BE2C (cell line): ENCODE measurements around the gene TSHZ1.

Experiments
- DNase-seq: peaks from one replicate; pipeline ENCODE4 v3.0.0-alpha.2; 2020
- H3K27me3 ChIP-seq: fragments of 250-450 bp; sonication (Bioruptor Pico); 2 replicates; pipeline ENCODE4 v1.5.1; 2020; ENCODE audit warnings: mild to moderate bottlenecking
- H3K36me3 ChIP-seq: fragments of 250-450 bp; sonication (Bioruptor Pico); 2 replicates; pipeline ENCODE4 v1.5.1; 2020; ENCODE audit warnings: mild to moderate bottlenecking
- H3K4me1 ChIP-seq: fragments of 250-450 bp; sonication (Bioruptor Pico); 2 replicates; pipeline ENCODE4 v1.5.1; 2020
- H3K4me3 ChIP-seq: 2 replicates; pipeline ENCODE4 v1.5.1; 2011; ENCODE audit warnings: low read depth, low read length
- H3K9me3 ChIP-seq: fragments of 250-450 bp; sonication (Bioruptor Pico); 2 replicates; pipeline ENCODE4 v1.5.1; 2020
- CTCF ChIP-seq: IDR thresholded peaks from 2 replicates; pipeline ENCODE4 v1.5.1; 2012; ENCODE audit warnings: mild to moderate bottlenecking, low read depth, low read length

Gene TSHZ1

GRCh38 chr18:75249672-75250470 lies 39.3 kb downstream of the TSHZ1 start:
- Histone ChIP-seq H3K27me3 (no peaks in the 10 kb centered on the region), H3K9me3 (no peaks in the 10 kb centered on the region), H3K36me3 (no peaks in the 10 kb centered on the region), H3K4me3 (no peak overlapping the region), H3K4me1 (peaks cover 5% of the 10 kb centered on the region; the same call in 1 of the 2 replicates)
- TF ChIP-seq CTCF, result no peak
- DNase-seq, result no peak

GRCh38 chr18:75250471-75250821 lies 39.8 kb downstream of the TSHZ1 start:
- Histone ChIP-seq H3K4me1 (peaks cover 5% of the 10 kb centered on the region; the same call in 1 of the 2 replicates), H3K4me3 (no peak overlapping the region), H3K27me3 (no peaks in the 10 kb centered on the region), H3K9me3 (no peaks in the 10 kb centered on the region), H3K36me3 (no peaks in the 10 kb centered on the region)
- TF ChIP-seq CTCF, result no peak
- DNase-seq, result no peak

GRCh38 chr18:75251466-75251865 lies 40.9 kb downstream of the TSHZ1 start:
- no peaks in the 10 kb centered on the region for H3K27me3 ChIP-seq
- no peak overlapping the region for H3K4me3 ChIP-seq
- H3K9me3 ChIP-seq, result no peaks in the 10 kb centered on the region
- H3K4me1 ChIP-seq, result no peaks in the 10 kb centered on the region
- TF ChIP-seq CTCF, result no peak
- DNase-seq, result no peak
- no peaks in the 10 kb centered on the region for H3K36me3 ChIP-seq

GRCh38 chr18:75252136-75252535 lies 41.5 kb downstream of the TSHZ1 start:
- no peak overlapping the region for H3K4me3 ChIP-seq
- no peaks in the 10 kb centered on the region for H3K4me1 ChIP-seq
- no peak for TF ChIP-seq CTCF
- no peaks in the 10 kb centered on the region for H3K27me3 ChIP-seq
- DNase-seq, result no peak
- no peaks in the 10 kb centered on the region for H3K9me3 ChIP-seq
- H3K36me3 ChIP-seq, result no peaks in the 10 kb centered on the region

GRCh38 chr18:75253043-75253442 lies 42.4 kb downstream of the TSHZ1 start:
- no peaks in the 10 kb centered on the region for H3K27me3 ChIP-seq
- no peak for TF ChIP-seq CTCF
- no peak overlapping the region for H3K4me3 ChIP-seq
- no peaks in the 10 kb centered on the region for H3K9me3 ChIP-seq
- H3K36me3 ChIP-seq, result no peaks in the 10 kb centered on the region
- no peaks in the 10 kb centered on the region for H3K4me1 ChIP-seq
- DNase-seq, result no peak

- Histone ChIP-seq H3K36me3 (no peaks in the 10 kb centered on the region), H3K4me3 (no peak overlapping the region), H3K4me1 (no peaks in the 10 kb centered on the region), H3K9me3 (no peaks in the 10 kb centered on the region), H3K27me3 (no peaks in the 10 kb centered on the region)
- no peak for TF ChIP-seq CTCF
- no peak for DNase-seq
Measured at GRCh38 chr18:75253784-75254183, 43.2 kb downstream of the TSHZ1 start.
